Esophagus muscularis mucosa (tissue), 4 donors: Measurements from ENCODE around the gene RPAP3. TPM values are rescaled to one million over a fixed set of nuclear protein-coding genes. Genes with fewer than 3 reads are reported as not detected.

Source experiments
- DNase-seq: peaks from one replicate; pipeline ENCODE4 v3.0.0-alpha.2; 2017; ENCODE audit errors: extremely low spot score
- H3K27ac ChIP-seq, 4 donors: fragments of 200-600 bp; sonication (generic); replicated peaks in 1 of 4; 1 replicate in 3 of 4; 2 replicates in 1 of 4; pipeline ENCODE4 v1.5.1; 2016 to 2019; ENCODE audit warnings: mild to moderate bottlenecking in 1 of 4
- H3K27me3 ChIP-seq, 4 donors: fragments of 200-600 bp; sonication (generic); one replicate each; pipeline versions ENCODE4 v1.5.1 to v1.6.0; 2016 to 2019
- H3K36me3 ChIP-seq, 4 donors: fragments of 200-600 bp; sonication (generic); one replicate each; pipeline ENCODE4 v1.5.1; 2016 to 2019
- H3K4me1 ChIP-seq, 4 donors: fragments of 200-600 bp; sonication (generic); one replicate each; pipeline ENCODE4 v1.5.1; 2016 to 2019
- H3K4me3 ChIP-seq, 4 donors: fragments of 200-600 bp; sonication (generic); 1 replicate in 2 of 4; 2 replicates in 2 of 4; pipeline ENCODE4 v1.5.1; 2016 to 2019; ENCODE audit warnings: mild to moderate bottlenecking in 4 of 4, moderate library complexity in 1 of 4
- H3K9me3 ChIP-seq, 4 donors: fragments of 200-600 bp; sonication (generic); 1 replicate in 3 of 4; 2 replicates in 1 of 4; pipeline ENCODE4 v1.5.1; 2016 to 2019
- EP300 ChIP-seq: sonication (generic); formaldehyde crosslinking; IDR thresholded peaks from one replicate; pipeline ENCODE4 v1.6.1; 2017; ENCODE audit warnings: antibody characterized with exemption
- POLR2A ChIP-seq: fragments of 450-650 bp; IDR thresholded peaks from one replicate; pipeline ENCODE4 v1.6.1; 2017; ENCODE audit warnings: antibody characterized with exemption, moderate library complexity, mild to moderate bottlenecking, low read depth
- POLR2AphosphoS5 ChIP-seq, 2 donors: sonication (generic); formaldehyde crosslinking; IDR thresholded peaks; one replicate each; pipeline ENCODE4 v1.6.1; 2017; ENCODE audit warnings: antibody characterized with exemption in 2 of 2
- WGBS: methylation state at CpG from one replicate; pipeline ENCODE4 v1.1.5; 2018; 5-methylcytosine and 5-hydroxymethylcytosine counted together
- intact Hi-C: fragments of 100-400 bp; cut with DNase I; formaldehyde crosslinking; loops from one replicate; pipeline ENCODE4 v1.15.1; 2023
- total RNA-seq, 4 donors: library from RNA; depleted of rRNA; stranded (reverse); fragments of >200 nt; gene quantifications; one replicate each; pipeline versions ENCODE4 v1.1.0 to v1.2.1, GENCODE V29; 2016
- TF ChIP-seq, protein P1 (sequence below), 3 experiments: fragments of 200-600 bp in 2 of 3; fragments of 450-650 bp in 1 of 3; sonication (generic) in 2 of 3; IDR thresholded peaks; one replicate each; pipeline ENCODE4 v1.5.1; 2017 to 2019; ENCODE audit warnings: antibody characterized with exemption in 3 of 3, mild to moderate bottlenecking in 2 of 3, moderate library complexity in 1 of 3

RPAP3 gene
- total RNA-seq, 4 donors from 2014 or later = 10.3 to 17.9 (median 13.5) TPM

DNA sequence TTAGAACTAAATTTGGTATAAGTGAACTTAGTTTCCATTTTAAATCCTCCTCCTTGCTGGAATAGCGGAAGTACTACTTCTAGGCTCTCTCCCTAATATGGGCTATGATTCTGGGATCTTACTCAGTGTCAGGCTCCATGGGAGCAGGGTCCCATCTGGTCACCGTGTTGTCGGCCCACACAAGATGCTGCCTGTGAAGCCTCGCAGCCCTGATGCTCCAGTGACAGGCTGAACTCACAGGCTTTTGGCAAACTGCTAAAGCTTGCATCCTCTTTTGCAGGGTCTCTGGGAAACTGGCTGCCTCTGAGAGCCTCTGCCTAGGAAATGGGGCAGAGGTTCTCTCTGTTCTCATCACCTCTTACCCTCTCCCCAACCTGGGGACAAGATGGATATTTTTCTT lies 88.4 kb downstream of the RPAP3 start:
- H3K4me3 ChIP-seq = no peak overlapping the region
- no peaks in the 10 kb centered on the region for H3K4me1 ChIP-seq
- H3K27ac ChIP-seq = no peak overlapping the region
- H3K36me3 ChIP-seq = no peaks in the 10 kb centered on the region
- H3K27me3 ChIP-seq = no peaks in the 10 kb centered on the region
- intact Hi-C loops = no loop called here
- peaks cover 0 to 6% (median 2%) of the 10 kb centered on the region in 4 donors for H3K9me3 ChIP-seq
- 46% methylated on average over 3 of the region's 4 CpGs for WGBS
- TF ChIP-seq POLR2A (no peak), POLR2AphosphoS5 (IDR thresholded peaks at IDR 0.05) (no peak)
- no peak for DNase-seq

DNA sequence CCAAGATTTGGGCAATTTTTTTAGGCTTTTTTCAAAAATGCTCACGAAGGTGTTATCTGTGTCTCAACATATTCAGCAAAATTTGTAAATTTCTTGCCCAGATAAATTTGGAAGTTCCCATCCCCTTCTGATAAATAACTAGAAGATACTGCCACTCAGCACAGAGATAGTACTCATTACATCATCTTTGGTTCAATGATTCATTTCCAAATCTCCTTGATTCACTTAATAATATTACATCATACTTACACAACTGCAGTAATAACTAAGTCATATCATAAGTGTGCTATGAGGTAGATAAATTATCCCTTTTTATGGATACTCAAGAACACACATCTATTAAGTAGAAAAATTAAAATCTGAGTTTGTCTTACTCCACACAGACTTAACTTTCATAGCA lies 89.4 kb downstream of the RPAP3 start:
- H3K4me3 ChIP-seq = no peak overlapping the region
- WGBS = 84% methylated on average over 1 of the region's 1 CpG
- intact Hi-C loops = no loop called here

DNA sequence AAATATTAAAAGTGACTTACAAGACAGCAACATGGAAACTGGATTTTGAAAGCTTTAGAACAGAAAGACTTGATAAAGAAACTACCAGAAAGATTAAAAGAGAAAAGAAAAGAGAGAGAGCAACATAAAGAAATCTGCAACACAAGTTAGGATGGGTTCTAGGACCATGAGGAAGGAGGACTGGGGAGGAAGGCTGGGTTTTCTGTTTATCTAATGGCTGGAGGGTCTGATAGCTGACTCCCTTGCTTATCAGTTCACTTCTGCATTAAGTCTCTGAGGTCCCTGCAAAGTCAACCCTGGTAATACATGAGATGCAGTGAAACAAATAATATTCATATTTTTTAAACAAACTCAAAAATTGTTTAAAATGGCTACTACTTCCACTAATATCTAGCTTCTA lies 90.1 kb downstream of the RPAP3 start:
- Histone ChIP-seq H3K4me1 (no peaks in the 10 kb centered on the region), H3K9me3 (peaks cover 0 to 6% (median 2%) of the 10 kb centered on the region in 4 donors), H3K4me3 (no peak overlapping the region), H3K36me3 (no peaks in the 10 kb centered on the region), H3K27ac (no peak overlapping the region), H3K27me3 (no peaks in the 10 kb centered on the region)
- TF ChIP-seq POLR2A (no peak), POLR2AphosphoS5 (IDR thresholded peaks at IDR 0.05) (no peak), EP300 (no peak)
- TF ChIP-seq, protein P1, sequence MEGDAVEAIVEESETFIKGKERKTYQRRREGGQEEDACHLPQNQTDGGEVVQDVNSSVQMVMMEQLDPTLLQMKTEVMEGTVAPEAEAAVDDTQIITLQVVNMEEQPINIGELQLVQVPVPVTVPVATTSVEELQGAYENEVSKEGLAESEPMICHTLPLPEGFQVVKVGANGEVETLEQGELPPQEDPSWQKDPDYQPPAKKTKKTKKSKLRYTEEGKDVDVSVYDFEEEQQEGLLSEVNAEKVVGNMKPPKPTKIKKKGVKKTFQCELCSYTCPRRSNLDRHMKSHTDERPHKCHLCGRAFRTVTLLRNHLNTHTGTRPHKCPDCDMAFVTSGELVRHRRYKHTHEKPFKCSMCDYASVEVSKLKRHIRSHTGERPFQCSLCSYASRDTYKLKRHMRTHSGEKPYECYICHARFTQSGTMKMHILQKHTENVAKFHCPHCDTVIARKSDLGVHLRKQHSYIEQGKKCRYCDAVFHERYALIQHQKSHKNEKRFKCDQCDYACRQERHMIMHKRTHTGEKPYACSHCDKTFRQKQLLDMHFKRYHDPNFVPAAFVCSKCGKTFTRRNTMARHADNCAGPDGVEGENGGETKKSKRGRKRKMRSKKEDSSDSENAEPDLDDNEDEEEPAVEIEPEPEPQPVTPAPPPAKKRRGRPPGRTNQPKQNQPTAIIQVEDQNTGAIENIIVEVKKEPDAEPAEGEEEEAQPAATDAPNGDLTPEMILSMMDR (IDR thresholded peaks at IDR 0.05) = no peak
- no peak for DNase-seq
- intact Hi-C loops = no loop called here

More for the DNA sequence above, 89.4 kb downstream of the RPAP3 start:
- Histone ChIP-seq H3K36me3 (no peaks in the 10 kb centered on the region), H3K27ac (no peak overlapping the region), H3K4me1 (no peaks in the 10 kb centered on the region), H3K27me3 (no peaks in the 10 kb centered on the region), H3K9me3 (peaks cover 0 to 6% (median 2%) of the 10 kb centered on the region in 4 donors)
- DNase-seq = no peak
- TF ChIP-seq POLR2A (no peak), POLR2AphosphoS5 (IDR thresholded peaks at IDR 0.05) (no peak), EP300 (no peak)
- TF ChIP-seq, protein P1 (IDR thresholded peaks at IDR 0.05) = no peak

DNA sequence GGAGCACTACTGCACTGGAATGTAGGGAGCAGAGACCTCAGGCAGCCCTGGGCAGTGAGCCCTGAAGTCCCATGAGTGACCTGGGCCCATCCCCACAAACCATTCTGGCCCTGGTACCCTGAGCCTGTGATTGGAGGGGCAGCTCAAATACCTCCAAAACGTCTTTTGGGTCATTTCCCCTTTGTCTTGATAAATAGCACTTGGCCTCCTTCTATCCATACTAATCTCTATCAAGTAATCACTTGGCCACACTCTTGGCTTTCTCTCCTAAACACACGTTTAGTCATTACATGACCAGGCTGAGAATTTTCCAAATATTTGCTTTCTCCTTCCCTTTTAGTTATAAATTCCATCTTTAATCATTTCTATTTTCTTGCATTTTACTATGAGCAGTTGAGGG lies 91.3 kb downstream of the RPAP3 start:
- TF ChIP-seq POLR2AphosphoS5 (IDR thresholded peaks at IDR 0.05) = no peak
- H3K27ac ChIP-seq = no peak overlapping the region
- H3K4me3 ChIP-seq = no peak overlapping the region
- DNase-seq = no peak
- H3K4me1 ChIP-seq = no peaks in the 10 kb centered on the region
- peaks cover 0 to 6% (median 2%) of the 10 kb centered on the region in 4 donors for H3K9me3 ChIP-seq
- no peaks in the 10 kb centered on the region for H3K36me3 ChIP-seq
- intact Hi-C loops = no loop called here
- H3K27me3 ChIP-seq = no peaks in the 10 kb centered on the region
- WGBS = 62% methylated on average over 2 of the region's 2 CpGs

DNA sequence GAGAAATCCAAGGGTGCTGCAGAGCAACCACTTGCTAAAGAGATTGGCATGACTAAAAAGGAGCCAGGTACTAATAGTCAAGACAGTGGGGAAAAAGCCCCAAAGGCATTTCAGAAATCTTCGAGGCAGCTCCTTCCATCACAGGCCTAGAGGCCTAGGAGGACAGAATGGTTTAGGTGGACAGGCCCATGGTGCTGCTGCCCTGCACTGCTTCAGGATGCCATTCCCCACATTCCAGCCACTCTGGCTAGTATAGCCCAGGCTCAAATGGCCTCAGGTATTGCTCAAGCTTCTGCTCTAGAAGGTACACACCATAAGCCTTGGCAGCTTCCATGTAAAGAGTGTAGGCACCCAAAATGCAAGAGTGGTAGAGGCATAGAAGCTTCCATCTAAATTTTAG lies 92.9 kb downstream of the RPAP3 start:
- H3K4me3 ChIP-seq = no peak overlapping the region
- H3K27ac ChIP-seq = no peak overlapping the region
- no peaks in the 10 kb centered on the region for H3K27me3 ChIP-seq
- H3K9me3 ChIP-seq = peaks cover 0 to 6% (median 2%) of the 10 kb centered on the region in 4 donors
- H3K4me1 ChIP-seq = no peaks in the 10 kb centered on the region
- TF ChIP-seq EP300 (no peak), POLR2AphosphoS5 (IDR thresholded peaks at IDR 0.05) (no peak), POLR2A (no peak)
- TF ChIP-seq, protein P1 (IDR thresholded peaks at IDR 0.05) = no peak
- WGBS = 69% methylated on average over 1 of the region's 1 CpG
- intact Hi-C loops = no loop called here
- H3K36me3 ChIP-seq = no peaks in the 10 kb centered on the region
- DNase-seq = no peak

DNA sequence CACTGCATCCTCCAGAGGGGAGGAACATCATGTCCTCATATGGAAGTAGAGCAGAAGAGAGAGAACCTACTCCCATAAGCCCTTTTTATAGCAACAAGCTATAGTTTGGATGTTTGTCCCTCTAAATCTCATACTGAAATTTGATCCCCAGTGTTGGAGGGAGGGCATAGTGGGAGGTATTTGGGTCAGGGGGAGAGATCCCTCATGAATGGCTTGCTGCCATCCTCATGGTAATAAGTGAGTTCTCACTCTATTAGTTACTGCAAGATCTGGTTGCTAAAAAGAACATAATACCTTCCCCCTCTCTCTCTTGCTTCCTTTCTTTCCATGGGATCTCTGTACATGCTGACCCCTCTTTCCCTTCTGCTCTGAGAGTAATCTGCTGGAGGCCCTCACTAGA lies 93.9 kb downstream of the RPAP3 start:
- H3K27ac ChIP-seq = no peak overlapping the region

More for the DNA sequence above, 93.9 kb downstream of the RPAP3 start:
- Histone ChIP-seq H3K36me3 (no peaks in the 10 kb centered on the region), H3K4me3 (no peak overlapping the region), H3K27me3 (no peaks in the 10 kb centered on the region), H3K4me1 (no peaks in the 10 kb centered on the region), H3K9me3 (peaks cover 0 to 15% (median 3%) of the 10 kb centered on the region in 4 donors)
- no peak for DNase-seq
- intact Hi-C loops = no loop called here
- TF ChIP-seq EP300 = no peak
- TF ChIP-seq POLR2AphosphoS5 (IDR thresholded peaks at IDR 0.05) = no peak
- no peak for TF ChIP-seq POLR2A

Other genes with a start within 250 kb of the RPAP3 start
- 1 to 10 TPM in 1 of 4 donors, under 1 TPM in 1, not detected in 2; 0.39 to 2.0 TPM for gene ENDOU, start 19.5 kb upstream of the RPAP3 start, total RNA-seq
- gene RAPGEF3, start 52.9 kb upstream of the RPAP3 start, total RNA-seq = 10 to 100 TPM; 18.3 to 48.2 (median 32.5) TPM
- gene SLC48A1, start 67.2 kb upstream of the RPAP3 start, total RNA-seq = 10 to 100 TPM; 34.5 to 56.0 (median 40.7) TPM
- 100 to 1,000 TPM in 1 of 4 donors, 10 to 100 TPM in 3; 58.3 to 105 (median 82.5) TPM for gene HDAC7, start 113.9 kb upstream of the RPAP3 start, total RNA-seq
- 1 to 10 TPM in 3 of 4 donors, under 1 TPM in 1; 0.42 to 2.8 (median 2.1) TPM for gene VDR, start 199.0 kb upstream of the RPAP3 start, total RNA-seq